GM12873 (cell line): ENCODE data around the gene ZNF746.

ENCODE experiments used
- CTCF ChIP-seq: IDR thresholded peaks from 2 replicates; pipeline ENCODE4 v1.5.1; 2012; ENCODE audit warnings: low read depth, mild to moderate bottlenecking, moderate library complexity, low read length, control low read depth; ENCODE audit not compliant: insufficient read depth; ENCODE audit errors: missing control alignments

The ZNF746 gene

DNA sequence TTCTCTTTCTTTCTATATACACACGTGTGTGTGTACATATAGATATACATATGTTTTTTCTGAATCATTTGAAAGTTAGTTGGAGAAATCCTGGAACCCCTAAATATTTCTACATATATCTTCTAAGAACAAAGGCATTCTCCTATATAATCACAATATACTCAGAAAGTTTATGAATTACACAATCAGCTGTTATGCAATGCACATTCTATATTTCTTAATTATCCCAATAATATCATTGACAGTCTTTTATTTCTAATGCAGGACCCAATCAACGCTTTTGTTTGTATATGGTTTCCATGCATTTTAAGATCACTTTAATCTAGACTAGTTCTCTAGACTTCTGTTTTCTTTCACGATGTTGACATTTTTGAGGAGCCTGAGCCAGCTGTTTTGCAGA lies 27.7 kb upstream of the ZNF746 start:
- TF ChIP-seq CTCF = no peak

GRCh38 chr7:149524394-149524793 lies 26.8 kb upstream of the ZNF746 start:
- no peak for TF ChIP-seq CTCF

GRCh38 chr7:149510248-149510647 lies 12.6 kb upstream of the ZNF746 start:
- no peak for TF ChIP-seq CTCF

DNA sequence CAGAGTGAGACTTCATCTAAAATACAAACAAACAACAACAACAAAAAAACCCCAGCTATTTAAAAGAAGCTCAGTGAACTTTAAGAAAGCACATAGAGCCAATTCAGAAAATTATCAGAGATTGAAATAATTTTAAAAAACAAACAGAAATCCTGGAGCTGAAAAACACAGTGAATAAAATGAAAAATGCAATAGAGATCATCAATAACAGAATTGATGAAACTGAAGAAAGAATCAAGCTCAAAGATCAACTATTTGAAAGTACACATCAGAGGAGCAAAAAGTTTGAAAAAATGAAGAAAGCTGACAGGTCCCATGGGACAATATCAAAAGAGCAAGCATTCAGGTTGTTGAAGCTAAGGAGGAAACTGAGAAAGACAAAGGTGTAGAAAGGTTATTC lies 12.2 kb upstream of the ZNF746 start:
- TF ChIP-seq CTCF = no peak

- no peak for TF ChIP-seq CTCF
Observed at GRCh38 chr7:149505551-149505950, 7.9 kb upstream of the ZNF746 start.

- no peak for TF ChIP-seq CTCF
Observed at GRCh38 chr7:149501651-149502050, 4.0 kb upstream of the ZNF746 start.

DNA sequence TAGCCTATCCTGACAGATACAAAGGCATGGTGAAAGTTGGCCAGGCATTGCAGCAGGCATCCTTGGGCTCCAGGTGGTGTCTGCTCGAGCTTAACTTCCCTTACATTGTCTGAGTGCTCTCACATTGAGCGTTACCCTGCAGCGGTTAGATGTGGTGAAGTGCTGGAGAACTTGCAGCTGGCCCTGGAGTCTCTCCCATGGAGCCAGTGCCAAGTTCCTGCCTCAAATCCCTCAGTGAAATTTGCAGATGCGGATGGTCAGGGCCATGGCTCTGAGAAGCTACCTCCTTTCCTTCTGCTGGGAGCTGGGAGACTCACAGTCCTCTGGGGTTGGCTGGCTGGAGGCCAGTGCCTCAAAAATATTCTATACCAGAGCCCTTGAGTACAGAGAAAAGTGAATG lies 3.3 kb upstream of the ZNF746 start:
- no peak for TF ChIP-seq CTCF
